Measurements from ENCODE around the gene VEPH1.

The VEPH1 gene

GRCh38 chr3:157534725-157535161 lies 31.5 kb upstream of the VEPH1 start:
- H3K4me3 ChIP-seq (ENCODE audit: low read depth in 1 of 5, low read length in 5 of 5): no peak overlapping the region
- no peaks in the 10 kb centered on the region for H3K9me3 ChIP-seq (ENCODE audit: control insufficient read depth in 5 of 5, low read length in 5 of 5)
- no peaks in the 10 kb centered on the region for H3K27me3 ChIP-seq (ENCODE audit: control insufficient read depth in 5 of 5, insufficient read depth in 4 of 5, low read length in 5 of 5)
- peaks cover 0 to 3% (median 0%) of the 10 kb centered on the region in 5 donors for H3K4me1 ChIP-seq (ENCODE audit: control insufficient read depth in 5 of 5, insufficient read depth in 5 of 5, low read length in 5 of 5)
- no peak overlapping the region for H3K9ac ChIP-seq (ENCODE audit: low read length in 5 of 5)
- no peaks in the 10 kb centered on the region for H3K36me3 ChIP-seq (ENCODE audit: control insufficient read depth in 5 of 5, insufficient read depth in 5 of 5, low read length in 5 of 5)
- no peak overlapping the region for H3K27ac ChIP-seq (ENCODE audit: low read depth, low read length)

- no peaks in the 10 kb centered on the region for H3K9me3 ChIP-seq (ENCODE audit: control insufficient read depth in 5 of 5, low read length in 5 of 5)
- H3K27me3 ChIP-seq (ENCODE audit: control insufficient read depth in 5 of 5, insufficient read depth in 4 of 5, low read length in 5 of 5): no peaks in the 10 kb centered on the region
- H3K36me3 ChIP-seq (ENCODE audit: control insufficient read depth in 5 of 5, insufficient read depth in 5 of 5, low read length in 5 of 5): no peaks in the 10 kb centered on the region
- H3K4me1 ChIP-seq (ENCODE audit: control insufficient read depth in 5 of 5, insufficient read depth in 5 of 5, low read length in 5 of 5): peaks cover 0 to 3% (median 2%) of the 10 kb centered on the region in 5 donors
- H3K9ac ChIP-seq (ENCODE audit: low read length in 5 of 5): no peak overlapping the region
- H3K27ac ChIP-seq (ENCODE audit: low read depth, low read length): no peak overlapping the region
- H3K4me3 ChIP-seq (ENCODE audit: low read depth in 1 of 5, low read length in 5 of 5): no peak overlapping the region
Measured at GRCh38 chr3:157533298-157534070, 30.3 kb upstream of the VEPH1 start.

- Histone ChIP-seq H3K27ac (ENCODE audit: low read depth, low read length) (no peak overlapping the region), H3K36me3 (ENCODE audit: control insufficient read depth in 5 of 5, insufficient read depth in 5 of 5, low read length in 5 of 5) (no peaks in the 10 kb centered on the region), H3K4me1 (ENCODE audit: control insufficient read depth in 5 of 5, insufficient read depth in 5 of 5, low read length in 5 of 5) (peaks cover 0 to 4% (median 2%) of the 10 kb centered on the region in 5 donors), H3K4me3 (ENCODE audit: low read depth in 1 of 5, low read length in 5 of 5) (no peak overlapping the region), H3K9me3 (ENCODE audit: control insufficient read depth in 5 of 5, low read length in 5 of 5) (no peaks in the 10 kb centered on the region), H3K9ac (ENCODE audit: low read length in 5 of 5) (no peak overlapping the region), H3K27me3 (ENCODE audit: control insufficient read depth in 5 of 5, insufficient read depth in 4 of 5, low read length in 5 of 5) (no peaks in the 10 kb centered on the region)
Measured at GRCh38 chr3:157532529-157533297, 29.5 kb upstream of the VEPH1 start.

- Histone ChIP-seq H3K9me3 (ENCODE audit: control insufficient read depth in 5 of 5, low read length in 5 of 5) (no peaks in the 10 kb centered on the region), H3K36me3 (ENCODE audit: control insufficient read depth in 5 of 5, insufficient read depth in 5 of 5, low read length in 5 of 5) (no peaks in the 10 kb centered on the region), H3K9ac (ENCODE audit: low read length in 5 of 5) (no peak overlapping the region), H3K4me3 (ENCODE audit: low read depth in 1 of 5, low read length in 5 of 5) (no peak overlapping the region), H3K4me1 (ENCODE audit: control insufficient read depth in 5 of 5, insufficient read depth in 5 of 5, low read length in 5 of 5) (peaks cover 0 to 4% (median 2%) of the 10 kb centered on the region in 5 donors), H3K27me3 (ENCODE audit: control insufficient read depth in 5 of 5, insufficient read depth in 4 of 5, low read length in 5 of 5) (no peaks in the 10 kb centered on the region), H3K27ac (ENCODE audit: low read depth, low read length) (no peak overlapping the region)
Measured at GRCh38 chr3:157531771-157532170, 28.6 kb upstream of the VEPH1 start.

- no peak overlapping the region for H3K27ac ChIP-seq (ENCODE audit: low read depth, low read length)
Measured at GRCh38 chr3:157531301-157531660, 28.1 kb upstream of the VEPH1 start.

GRCh38 chr3:157530637-157531300 lies 27.6 kb upstream of the VEPH1 start:
- Histone ChIP-seq H3K9ac (ENCODE audit: low read length in 5 of 5) (no peak overlapping the region), H3K36me3 (ENCODE audit: control insufficient read depth in 5 of 5, insufficient read depth in 5 of 5, low read length in 5 of 5) (no peaks in the 10 kb centered on the region), H3K27me3 (ENCODE audit: control insufficient read depth in 5 of 5, insufficient read depth in 4 of 5, low read length in 5 of 5) (no peaks in the 10 kb centered on the region), H3K9me3 (ENCODE audit: control insufficient read depth in 5 of 5, low read length in 5 of 5) (no peaks in the 10 kb centered on the region), H3K4me1 (ENCODE audit: control insufficient read depth in 5 of 5, insufficient read depth in 5 of 5, low read length in 5 of 5) (peaks cover 0 to 4% (median 2%) of the 10 kb centered on the region in 5 donors), H3K27ac (ENCODE audit: low read depth, low read length) (no peak overlapping the region), H3K4me3 (ENCODE audit: low read depth in 1 of 5, low read length in 5 of 5) (no peak overlapping the region)

More at GRCh38 chr3:157531301-157531660, 28.1 kb upstream of the VEPH1 start:
- no peaks in the 10 kb centered on the region for H3K9me3 ChIP-seq (ENCODE audit: control insufficient read depth in 5 of 5, low read length in 5 of 5)
- no peaks in the 10 kb centered on the region for H3K36me3 ChIP-seq (ENCODE audit: control insufficient read depth in 5 of 5, insufficient read depth in 5 of 5, low read length in 5 of 5)
- H3K4me3 ChIP-seq (ENCODE audit: low read depth in 1 of 5, low read length in 5 of 5): no peak overlapping the region
- H3K27me3 ChIP-seq (ENCODE audit: control insufficient read depth in 5 of 5, insufficient read depth in 4 of 5, low read length in 5 of 5): no peaks in the 10 kb centered on the region
- H3K9ac ChIP-seq (ENCODE audit: low read length in 5 of 5): no peak overlapping the region
- peaks cover 0 to 4% (median 2%) of the 10 kb centered on the region in 5 donors for H3K4me1 ChIP-seq (ENCODE audit: control insufficient read depth in 5 of 5, insufficient read depth in 5 of 5, low read length in 5 of 5)

GRCh38 chr3:157529751-157530150 lies 26.5 kb upstream of the VEPH1 start:
- H3K27ac ChIP-seq (ENCODE audit: low read depth, low read length): no peak overlapping the region
- no peaks in the 10 kb centered on the region for H3K9me3 ChIP-seq (ENCODE audit: control insufficient read depth in 5 of 5, low read length in 5 of 5)
- H3K27me3 ChIP-seq (ENCODE audit: control insufficient read depth in 5 of 5, insufficient read depth in 4 of 5, low read length in 5 of 5): no peaks in the 10 kb centered on the region
- H3K4me3 ChIP-seq (ENCODE audit: low read depth in 1 of 5, low read length in 5 of 5): no peak overlapping the region
- no peaks in the 10 kb centered on the region for H3K36me3 ChIP-seq (ENCODE audit: control insufficient read depth in 5 of 5, insufficient read depth in 5 of 5, low read length in 5 of 5)
- peaks cover 0 to 4% (median 2%) of the 10 kb centered on the region in 5 donors for H3K4me1 ChIP-seq (ENCODE audit: control insufficient read depth in 5 of 5, insufficient read depth in 5 of 5, low read length in 5 of 5)
- no peak overlapping the region for H3K9ac ChIP-seq (ENCODE audit: low read length in 5 of 5)

GRCh38 chr3:157529085-157529484 lies 25.9 kb upstream of the VEPH1 start:
- Histone ChIP-seq H3K36me3 (ENCODE audit: control insufficient read depth in 5 of 5, insufficient read depth in 5 of 5, low read length in 5 of 5) (no peaks in the 10 kb centered on the region), H3K9me3 (ENCODE audit: control insufficient read depth in 5 of 5, low read length in 5 of 5) (no peaks in the 10 kb centered on the region), H3K9ac (ENCODE audit: low read length in 5 of 5) (no peak overlapping the region), H3K27ac (ENCODE audit: low read depth, low read length) (no peak overlapping the region), H3K4me3 (ENCODE audit: low read depth in 1 of 5, low read length in 5 of 5) (no peak overlapping the region), H3K4me1 (ENCODE audit: control insufficient read depth in 5 of 5, insufficient read depth in 5 of 5, low read length in 5 of 5) (peaks cover 0 to 4% (median 2%) of the 10 kb centered on the region in 5 donors), H3K27me3 (ENCODE audit: control insufficient read depth in 5 of 5, insufficient read depth in 4 of 5, low read length in 5 of 5) (no peaks in the 10 kb centered on the region)

- H3K4me3 ChIP-seq (ENCODE audit: low read depth in 1 of 5, low read length in 5 of 5): no peak overlapping the region
- no peak overlapping the region for H3K27ac ChIP-seq (ENCODE audit: low read depth, low read length)
- no peaks in the 10 kb centered on the region for H3K36me3 ChIP-seq (ENCODE audit: control insufficient read depth in 5 of 5, insufficient read depth in 5 of 5, low read length in 5 of 5)
- H3K9me3 ChIP-seq (ENCODE audit: control insufficient read depth in 5 of 5, low read length in 5 of 5): no peaks in the 10 kb centered on the region
- no peak overlapping the region for H3K9ac ChIP-seq (ENCODE audit: low read length in 5 of 5)
- H3K27me3 ChIP-seq (ENCODE audit: control insufficient read depth in 5 of 5, insufficient read depth in 4 of 5, low read length in 5 of 5): no peaks in the 10 kb centered on the region
- peaks cover 0 to 4% (median 0%) of the 10 kb centered on the region in 5 donors for H3K4me1 ChIP-seq (ENCODE audit: control insufficient read depth in 5 of 5, insufficient read depth in 5 of 5, low read length in 5 of 5)
Measured at GRCh38 chr3:157527131-157527881, 24.1 kb upstream of the VEPH1 start.
